Heart left ventricle (tissue), 16 donors: Measurements from ENCODE around the gene KCNH3. TPM values are rescaled to one million over a fixed set of nuclear protein-coding genes. Genes with fewer than 3 reads are reported as not detected.

Experiments
- ATAC-seq, 4 donors: fragments of 200-7000 bp; cut with Tn5 transposase; one replicate each; pipeline ENCODE4 v1.9.1; 2020 to 2022; ENCODE audit warnings: moderate library complexity in 4 of 4, mild to moderate bottlenecking in 3 of 4, moderate number of reproducible peaks in 1 of 4
- DNase-seq, 5 donors: peaks; one replicate each; pipeline ENCODE4 v3.0.0-alpha.2; 2020
- H3K27ac ChIP-seq, 12 donors: fragments of 200-600 bp; sonication (generic) in 4 of 12; one replicate each; pipeline versions ENCODE4 v1.5.0 to v1.8.0; 2016 to 2022; ENCODE audit warnings: mild to moderate bottlenecking in 2 of 12
- H3K27me3 ChIP-seq, 9 donors: fragments of 200-600 bp; sonication (generic) in 2 of 9; one replicate each; pipeline versions ENCODE4 v1.5.1 to v1.8.0; 2016 to 2022; ENCODE audit warnings: mild to moderate bottlenecking in 3 of 9
- H3K36me3 ChIP-seq, 9 donors: fragments of 200-600 bp; sonication (generic) in 2 of 9; one replicate each; pipeline versions ENCODE4 v1.5.0 to v1.8.0; 2018 to 2022; ENCODE audit warnings: mild to moderate bottlenecking in 2 of 9
- H3K4me1 ChIP-seq, 12 donors: fragments of 200-600 bp; sonication (generic) in 4 of 12; one replicate each; pipeline versions ENCODE4 v1.5.0 to v1.8.0; 2016 to 2022; ENCODE audit warnings: mild to moderate bottlenecking in 3 of 12
- H3K4me3 ChIP-seq, 12 donors: fragments of 200-600 bp; sonication (generic) in 4 of 12; one replicate each; pipeline versions ENCODE4 v1.5.0 to v1.8.0; 2017 to 2022; ENCODE audit warnings: mild to moderate bottlenecking in 9 of 12, moderate library complexity in 4 of 12
- H3K9me3 ChIP-seq, 12 donors: fragments of 200-600 bp; sonication (generic) in 4 of 12; one replicate each; pipeline versions ENCODE4 v1.5.0 to v1.8.0; 2016 to 2022; ENCODE audit warnings: mild to moderate bottlenecking in 1 of 12
- POLR2A ChIP-seq, 2 donors: fragments of 450-650 bp; IDR thresholded peaks; one replicate each; pipeline ENCODE4 v1.6.1; 2017; ENCODE audit warnings: antibody characterized with exemption in 2 of 2, mild to moderate bottlenecking in 2 of 2, moderate library complexity in 2 of 2
- WGBS, 4 donors: extraction: QIAGEN DNeasy Blood & Tissue Kit in 2 of 4; methylation state at CpG; one replicate each; pipeline versions ENCODE4 v1.1.5 to v1.1.7; 2013 to 2018; 5-methylcytosine and 5-hydroxymethylcytosine counted together
- intact Hi-C, 10 donors: fragments of 100-400 bp; cut with DNase I; formaldehyde crosslinking; loops; one replicate each; pipeline versions ENCODE4 v1.11.1 to v1.14.2; 2022
- polyA plus RNA-seq, 2 donors: library from polyadenylated mRNA; stranded (reverse); fragments of 200-250 nt; gene quantifications; one replicate each; pipeline ENCODE4 v1.2.3, GENCODE V29; 2013
- total RNA-seq, 9 donors: library from RNA; depleted of rRNA in 2 of 9; stranded (reverse); fragments of >200 nt in 2 of 9; fragmentation: NEBNext Ultra II Directional in 3 of 9; extraction: Animal tissue kit (Norgen Biotek cat#: 25700) in 3 of 9; gene quantifications; one replicate each; pipeline versions ENCODE4 v1.1.0 to v1.2.4, GENCODE V29; 2016 to 2023
- TF ChIP-seq, protein P1 (sequence below), 12 donors: fragments of 200-600 bp; sonication (generic) in 4 of 12; IDR thresholded peaks; one replicate each; pipeline versions ENCODE4 v1.5.0 to v1.8.0; 2018 to 2022; ENCODE audit warnings: antibody characterized with exemption in 12 of 12, mild to moderate bottlenecking in 5 of 12
- donor health status: ischemic (EF 13 %, LVEDD 7.1; RV severe dilation, severe dysfunction).
- donor health status: healthy with polysubstance abuse.
- donor health status: DM: no; HTN: yes; CAD: no.
- donor health status: DM: no; HTN: no; CAD: no.
- donor health status: ischemic (EF 25% LVEDD 6.9; RV normal size, moderate dysfunction).
- donor health status: ischemic (EF 25% LVEDD 5.7; RV mildly dilated, moderate dysfunction).
- donor health status: healthy.
- donor health status: DM: yes; HTN: yes; CAD: no.
- donor health status: ischemic (EF 35%, LVEDD 5.7; RV mildly dilated, moderate dysfunction).
- donor health status: nonischemic (EF 11% LVEDD 7.7; RV severe dilation, severe dysfunction).
- donor health status: DM: yes; HTN: yes; CAD: no.
- donor health status: PGD.
- donor health status: ischemic (EF 29% LVEDD 5.4; RV normal size, mild dysfunction).
- donor health status: nonischemic (EF 23%, LVEDD 6.1; RV moderate dilation, normal function).

KCNH3 gene
- total and polyA plus RNA-seq, 11 donors: 0.14 to 2.2 (median 0.40) TPM

- intact Hi-C loops: no loop called here
- Histone ChIP-seq H3K9me3 (no peaks in the 10 kb centered on the region), H3K36me3 (peaks cover 0 to 58% (median 57%) of the 10 kb centered on the region in 9 donors), H3K4me1 (peaks cover 0 to 16% (median 5%) of the 10 kb centered on the region in 12 donors), H3K27me3 (no peaks in the 10 kb centered on the region), H3K27ac (peak overlapping the region in 1 of 12 donors; percentile 13), H3K4me3 (no peak overlapping the region)
- no peak for ATAC-seq
- WGBS, 4 donors: 66 to 88% (median 74%) methylated on average over 8 to 12 of the region's 12 CpGs
- TF ChIP-seq POLR2A (IDR thresholded peaks at IDR 0.05): no peak
- TF ChIP-seq, protein P1, sequence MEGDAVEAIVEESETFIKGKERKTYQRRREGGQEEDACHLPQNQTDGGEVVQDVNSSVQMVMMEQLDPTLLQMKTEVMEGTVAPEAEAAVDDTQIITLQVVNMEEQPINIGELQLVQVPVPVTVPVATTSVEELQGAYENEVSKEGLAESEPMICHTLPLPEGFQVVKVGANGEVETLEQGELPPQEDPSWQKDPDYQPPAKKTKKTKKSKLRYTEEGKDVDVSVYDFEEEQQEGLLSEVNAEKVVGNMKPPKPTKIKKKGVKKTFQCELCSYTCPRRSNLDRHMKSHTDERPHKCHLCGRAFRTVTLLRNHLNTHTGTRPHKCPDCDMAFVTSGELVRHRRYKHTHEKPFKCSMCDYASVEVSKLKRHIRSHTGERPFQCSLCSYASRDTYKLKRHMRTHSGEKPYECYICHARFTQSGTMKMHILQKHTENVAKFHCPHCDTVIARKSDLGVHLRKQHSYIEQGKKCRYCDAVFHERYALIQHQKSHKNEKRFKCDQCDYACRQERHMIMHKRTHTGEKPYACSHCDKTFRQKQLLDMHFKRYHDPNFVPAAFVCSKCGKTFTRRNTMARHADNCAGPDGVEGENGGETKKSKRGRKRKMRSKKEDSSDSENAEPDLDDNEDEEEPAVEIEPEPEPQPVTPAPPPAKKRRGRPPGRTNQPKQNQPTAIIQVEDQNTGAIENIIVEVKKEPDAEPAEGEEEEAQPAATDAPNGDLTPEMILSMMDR (IDR thresholded peaks at IDR 0.05): no peak
- DNase-seq: peak in 1 of 5 donors; percentile 21
These were observed 17.8 kb downstream of the KCNH3 start for GRCh38 chr12:49556391-49557186.

DNA sequence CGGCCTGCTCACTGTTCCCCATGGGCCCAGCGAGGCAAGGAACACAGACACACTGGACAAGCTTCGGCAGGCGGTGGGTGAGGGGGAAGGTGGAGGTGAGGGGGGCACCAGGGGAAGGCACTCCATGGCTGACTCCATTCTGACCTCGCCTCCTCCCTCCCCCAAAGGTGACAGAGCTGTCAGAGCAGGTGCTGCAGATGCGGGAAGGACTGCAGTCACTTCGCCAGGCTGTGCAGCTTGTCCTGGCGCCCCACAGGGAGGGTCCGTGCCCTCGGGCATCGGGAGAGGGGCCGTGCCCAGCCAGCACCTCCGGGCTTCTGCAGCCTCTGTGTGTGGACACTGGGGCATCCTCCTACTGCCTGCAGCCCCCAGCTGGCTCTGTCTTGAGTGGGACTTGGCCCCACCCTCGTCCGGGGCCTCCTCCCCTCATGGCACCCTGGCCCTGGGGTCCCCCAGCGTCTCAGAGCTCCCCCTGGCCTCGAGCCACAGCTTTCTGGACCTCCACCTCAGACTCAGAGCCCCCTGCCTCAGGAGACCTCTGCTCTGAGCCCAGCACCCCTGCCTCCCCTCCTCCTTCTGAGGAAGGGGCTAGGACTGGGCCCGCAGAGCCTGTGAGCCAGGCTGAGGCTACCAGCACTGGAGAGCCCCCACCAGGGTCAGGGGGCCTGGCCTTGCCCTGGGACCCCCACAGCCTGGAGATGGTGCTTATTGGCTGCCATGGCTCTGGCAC lies 18.5 kb downstream of the KCNH3 start:
- Histone ChIP-seq H3K4me3 (no peak overlapping the region), H3K9me3 (no peaks in the 10 kb centered on the region), H3K27me3 (no peaks in the 10 kb centered on the region), H3K36me3 (peaks cover 0 to 66% (median 65%) of the 10 kb centered on the region in 9 donors), H3K4me1 (peaks cover 0 to 9% (median 3%) of the 10 kb centered on the region in 12 donors), H3K27ac (peak overlapping the region in 3 of 12 donors; percentile 9 to 23 (median 13))
- 84 to 89% (median 88%) methylated on average over 13 to 18 of the region's 18 CpGs for WGBS, 4 donors
- no peak for TF ChIP-seq POLR2A (IDR thresholded peaks at IDR 0.05)
- TF ChIP-seq, protein P1 (IDR thresholded peaks at IDR 0.05): no peak
- intact Hi-C loops: no loop called here
- ATAC-seq: peak in 1 of 4 donors; percentile 3
- no peak for DNase-seq

- ATAC-seq: peak in 3 of 4 donors; percentile 14 to 59 (median 38)
- TF ChIP-seq POLR2A (IDR thresholded peaks at IDR 0.05): no peak
- TF ChIP-seq, protein P1 (IDR thresholded peaks at IDR 0.05): peak in 5 of 12 donors; percentile 17 to 35 (median 24)
- DNase-seq: no peak
- Histone ChIP-seq H3K4me3 (no peak overlapping the region), H3K27me3 (no peaks in the 10 kb centered on the region), H3K27ac (peak overlapping the region in 2 of 12 donors; percentile 9 to 23), H3K9me3 (no peaks in the 10 kb centered on the region), H3K36me3 (peaks cover 0 to 71% (median 70%) of the 10 kb centered on the region in 9 donors), H3K4me1 (peaks cover 0 to 4% (median 0%) of the 10 kb centered on the region in 12 donors)
- 53 to 80% (median 67%) methylated on average over 5 to 7 of the region's 7 CpGs for WGBS, 4 donors
- intact Hi-C loops: no loop called here
These were observed 19.0 kb downstream of the KCNH3 start for GRCh38 chr12:49557917-49558215.

DNA sequence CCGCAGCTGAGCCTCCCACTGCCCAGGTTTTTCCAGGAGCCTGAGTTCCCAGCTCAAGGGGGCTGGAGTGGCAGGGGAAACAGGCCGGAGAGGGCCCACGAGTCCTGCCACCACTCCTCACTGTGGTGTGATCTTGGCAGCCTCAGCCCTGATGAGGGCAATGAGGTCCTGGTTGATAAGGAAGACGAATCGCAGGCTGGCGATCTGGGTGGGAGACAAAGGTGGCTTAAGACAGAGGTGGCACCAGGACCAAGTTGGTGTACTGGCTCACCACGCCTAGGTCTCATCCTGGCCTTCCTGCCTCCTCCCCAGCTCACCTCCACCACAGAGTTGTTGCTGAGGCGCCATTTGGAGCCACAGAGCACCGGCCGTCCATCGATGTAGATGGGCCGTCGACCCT lies 19.7 kb downstream of the KCNH3 start:
- TF ChIP-seq, protein P1 (IDR thresholded peaks at IDR 0.05): no peak
- TF ChIP-seq POLR2A (IDR thresholded peaks at IDR 0.05): no peak
- ATAC-seq (no peak), DNase-seq (no peak)
- Histone ChIP-seq H3K27me3 (no peaks in the 10 kb centered on the region), H3K9me3 (no peaks in the 10 kb centered on the region), H3K4me1 (peaks cover 0 to 9% (median 0%) of the 10 kb centered on the region in 12 donors), H3K36me3 (peaks cover 0 to 78% (median 76%) of the 10 kb centered on the region in 9 donors), H3K4me3 (no peak overlapping the region), H3K27ac (peak overlapping the region in 1 of 12 donors; percentile 9)
- 79 to 90% (median 85%) methylated on average over 13 of the region's 13 CpGs for WGBS, 4 donors
- intact Hi-C loops: no loop called here
